SK-N-SH treated with all-trans-retinoic acid at 6 μM for 48 hours (cell line): Measurements from ENCODE around the gene ADSS1.

Source experiments
- TOX ChIP-seq: fragments of 250-450 bp; sonication (Bioruptor Pico); IDR thresholded peaks from 2 replicates; pipeline ENCODE4 v1.8.0; 2021; ENCODE audit warnings: mild to moderate bottlenecking, moderate library complexity, borderline replicate concordance
- ZFP30 ChIP-seq: fragments of 450-650 bp; formaldehyde crosslinking; IDR thresholded peaks from 2 replicates; pipeline ENCODE4 v1.5.0; 2022; ENCODE audit warnings: mild to moderate bottlenecking, moderate library complexity
- ZNF565 ChIP-seq: fragments of 450-650 bp; formaldehyde crosslinking; conservative IDR thresholded peaks from 2 replicates; pipeline ENCODE4 v1.5.0; 2020; ENCODE audit warnings: low read depth, mild to moderate bottlenecking, moderate library complexity
- TF ChIP-seq, protein P1 (sequence below): fragments of 250-450 bp; sonication (Bioruptor Pico); IDR thresholded peaks from 2 replicates; pipeline ENCODE4 v1.5.1; 2021; ENCODE audit warnings: mild to moderate bottlenecking, moderate library complexity
- TF ChIP-seq, protein P2 (sequence below): fragments of 250-450 bp; sonication (Bioruptor Pico); IDR thresholded peaks from 2 replicates; pipeline ENCODE4 v1.5.1; 2020; ENCODE audit warnings: low read depth, mild to moderate bottlenecking, moderate library complexity
- TF ChIP-seq, protein P3 (sequence below): fragments of 250-450 bp; sonication (Bioruptor Pico); IDR thresholded peaks from 2 replicates; pipeline ENCODE4 v1.8.0; 2020; ENCODE audit warnings: mild to moderate bottlenecking, moderate library complexity, borderline replicate concordance

DNA sequence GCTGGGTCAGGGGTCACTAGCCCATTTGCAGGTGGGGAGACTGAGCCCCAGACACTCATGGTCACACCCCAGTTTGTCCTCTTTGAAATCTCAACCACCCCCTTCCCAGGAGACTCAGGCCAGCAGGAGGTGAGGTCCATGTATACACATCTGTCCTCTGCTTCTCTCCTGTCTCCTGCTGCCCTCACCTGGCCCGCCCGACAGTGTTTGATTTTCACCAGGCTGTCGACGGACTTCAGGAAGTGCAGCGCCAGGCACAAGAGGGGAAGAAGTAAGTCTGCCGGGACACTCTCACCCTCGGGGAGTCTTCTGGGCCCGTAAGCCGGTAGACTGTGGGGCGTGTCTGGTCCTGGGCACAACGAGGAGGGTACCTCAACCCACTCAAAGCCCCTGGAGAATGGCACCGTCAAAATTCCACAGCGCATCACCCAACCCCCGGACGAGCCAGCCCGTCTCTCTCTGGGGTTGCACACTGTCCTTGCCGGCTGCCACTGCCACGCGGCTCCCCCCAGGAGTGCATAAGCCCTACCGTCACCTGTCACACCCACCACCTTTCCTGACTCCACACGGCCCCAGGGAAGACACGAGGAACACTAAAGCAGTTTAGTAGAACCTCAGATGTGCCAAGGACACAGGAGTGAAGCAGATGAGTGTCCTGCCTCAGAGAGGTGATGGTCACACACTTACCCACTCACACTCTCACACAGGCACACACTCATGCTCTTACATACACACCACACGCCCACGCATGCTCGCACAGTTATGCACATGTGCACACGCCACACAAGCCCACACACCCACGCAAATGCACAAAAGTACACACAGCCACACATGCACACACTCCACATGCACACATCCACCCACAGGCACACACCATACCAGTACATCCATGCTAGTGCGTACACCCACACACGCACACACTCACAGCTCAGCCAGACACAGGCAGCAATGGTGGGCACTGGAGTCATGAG is 15.8 kb downstream of the ADSS1 start:
- TF ChIP-seq, protein P1, sequence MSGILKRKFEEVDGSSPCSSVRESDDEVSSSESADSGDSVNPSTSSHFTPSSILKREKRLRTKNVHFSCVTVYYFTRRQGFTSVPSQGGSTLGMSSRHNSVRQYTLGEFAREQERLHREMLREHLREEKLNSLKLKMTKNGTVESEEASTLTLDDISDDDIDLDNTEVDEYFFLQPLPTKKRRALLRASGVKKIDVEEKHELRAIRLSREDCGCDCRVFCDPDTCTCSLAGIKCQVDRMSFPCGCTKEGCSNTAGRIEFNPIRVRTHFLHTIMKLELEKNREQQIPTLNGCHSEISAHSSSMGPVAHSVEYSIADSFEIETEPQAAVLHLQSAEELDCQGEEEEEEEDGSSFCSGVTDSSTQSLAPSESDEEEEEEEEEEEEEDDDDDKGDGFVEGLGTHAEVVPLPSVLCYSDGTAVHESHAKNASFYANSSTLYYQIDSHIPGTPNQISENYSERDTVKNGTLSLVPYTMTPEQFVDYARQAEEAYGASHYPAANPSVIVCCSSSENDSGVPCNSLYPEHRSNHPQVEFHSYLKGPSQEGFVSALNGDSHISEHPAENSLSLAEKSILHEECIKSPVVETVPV (CRISPR knock-in tag) = no peak
- TF ChIP-seq, protein P2, sequence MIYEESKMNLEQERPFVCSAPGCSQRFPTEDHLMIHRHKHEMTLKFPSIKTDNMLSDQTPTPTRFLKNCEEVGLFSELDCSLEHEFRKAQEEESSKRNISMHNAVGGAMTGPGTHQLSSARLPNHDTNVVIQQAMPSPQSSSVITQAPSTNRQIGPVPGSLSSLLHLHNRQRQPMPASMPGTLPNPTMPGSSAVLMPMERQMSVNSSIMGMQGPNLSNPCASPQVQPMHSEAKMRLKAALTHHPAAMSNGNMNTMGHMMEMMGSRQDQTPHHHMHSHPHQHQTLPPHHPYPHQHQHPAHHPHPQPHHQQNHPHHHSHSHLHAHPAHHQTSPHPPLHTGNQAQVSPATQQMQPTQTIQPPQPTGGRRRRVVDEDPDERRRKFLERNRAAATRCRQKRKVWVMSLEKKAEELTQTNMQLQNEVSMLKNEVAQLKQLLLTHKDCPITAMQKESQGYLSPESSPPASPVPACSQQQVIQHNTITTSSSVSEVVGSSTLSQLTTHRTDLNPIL = no peak
- TF ChIP-seq TOX (CRISPR knock-in tag) (no peak), ZNF565 (CRISPR knock-in tag) (no peak), ZFP30 (no peak)
- TF ChIP-seq, protein P3, sequence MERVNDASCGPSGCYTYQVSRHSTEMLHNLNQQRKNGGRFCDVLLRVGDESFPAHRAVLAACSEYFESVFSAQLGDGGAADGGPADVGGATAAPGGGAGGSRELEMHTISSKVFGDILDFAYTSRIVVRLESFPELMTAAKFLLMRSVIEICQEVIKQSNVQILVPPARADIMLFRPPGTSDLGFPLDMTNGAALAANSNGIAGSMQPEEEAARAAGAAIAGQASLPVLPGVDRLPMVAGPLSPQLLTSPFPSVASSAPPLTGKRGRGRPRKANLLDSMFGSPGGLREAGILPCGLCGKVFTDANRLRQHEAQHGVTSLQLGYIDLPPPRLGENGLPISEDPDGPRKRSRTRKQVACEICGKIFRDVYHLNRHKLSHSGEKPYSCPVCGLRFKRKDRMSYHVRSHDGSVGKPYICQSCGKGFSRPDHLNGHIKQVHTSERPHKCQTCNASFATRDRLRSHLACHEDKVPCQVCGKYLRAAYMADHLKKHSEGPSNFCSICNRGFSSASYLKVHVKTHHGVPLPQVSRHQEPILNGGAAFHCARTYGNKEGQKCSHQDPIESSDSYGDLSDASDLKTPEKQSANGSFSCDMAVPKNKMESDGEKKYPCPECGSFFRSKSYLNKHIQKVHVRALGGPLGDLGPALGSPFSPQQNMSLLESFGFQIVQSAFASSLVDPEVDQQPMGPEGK (CRISPR knock-in tag) = no peak
